Gastroesophageal sphincter (tissue), 3 donors: ENCODE measurements around the gene BORCS5.

Source experiments
- POLR2A ChIP-seq, 2 donors: fragments of 450-650 bp; IDR thresholded peaks; one replicate each; pipeline ENCODE4 v1.6.1; 2017; ENCODE audit warnings: antibody characterized with exemption in 2 of 2, mild to moderate bottlenecking in 2 of 2, moderate library complexity in 1 of 2
- POLR2AphosphoS5 ChIP-seq: sonication (generic); formaldehyde crosslinking; IDR thresholded peaks from one replicate; pipeline ENCODE4 v1.6.1; 2017; ENCODE audit warnings: antibody characterized with exemption
- TF ChIP-seq, protein P1 (sequence below), 4 experiments: fragments of 200-600 bp in 2 of 4; fragments of 450-650 bp in 2 of 4; sonication (generic) in 1 of 4; IDR thresholded peaks; one replicate each; pipeline ENCODE4 v1.5.1; 2017 to 2019; ENCODE audit warnings: antibody characterized with exemption in 4 of 4, mild to moderate bottlenecking in 2 of 4, moderate library complexity in 2 of 4

DNA sequence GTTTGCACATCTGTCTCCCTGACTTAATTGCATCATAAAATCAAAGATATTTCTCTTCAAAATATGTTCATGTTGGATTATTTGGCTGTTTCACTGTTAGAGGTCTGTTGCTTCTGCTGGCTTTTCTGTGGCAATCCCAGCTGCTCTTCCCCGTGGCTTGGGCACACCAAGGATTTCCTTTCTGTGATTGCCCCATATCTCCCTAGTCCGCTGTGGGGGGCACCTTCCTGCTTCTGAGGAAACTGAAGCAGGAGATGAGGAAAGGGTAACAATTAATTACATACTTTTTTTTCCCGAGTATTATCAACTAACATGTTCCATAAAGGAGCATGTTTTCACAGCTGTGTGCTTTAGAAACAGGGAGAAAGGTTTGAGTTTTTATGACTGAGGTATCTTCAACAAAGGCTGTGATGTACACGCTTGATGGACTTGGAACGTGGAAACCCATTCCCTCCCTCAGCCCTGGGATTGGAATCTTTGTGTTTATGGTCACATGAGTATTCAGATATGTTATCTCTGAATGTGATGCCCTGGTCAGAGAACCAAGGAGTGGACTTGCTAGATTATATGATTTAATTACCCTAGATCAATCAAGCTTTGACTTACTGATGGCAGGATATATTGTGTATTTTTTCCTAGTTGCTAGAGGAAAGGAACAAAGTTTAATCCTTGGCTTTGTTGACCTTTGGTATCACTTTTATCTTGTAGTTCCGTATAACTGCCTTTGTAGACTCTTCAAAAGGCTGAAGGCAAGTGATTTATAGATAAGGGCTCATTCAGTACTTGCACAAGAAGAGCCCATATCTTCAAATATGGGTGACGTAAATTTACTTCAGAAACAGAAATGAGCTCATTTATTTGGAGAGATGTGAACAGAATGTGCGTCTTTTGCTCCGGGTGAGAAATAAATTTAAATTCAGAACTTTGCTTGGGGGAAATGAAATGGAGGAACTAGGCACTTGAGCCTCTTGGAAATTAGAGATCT, 46.7 kb downstream of the BORCS5 start:
- TF ChIP-seq POLR2A (IDR thresholded peaks at IDR 0.05): no peak
- TF ChIP-seq, protein P1, sequence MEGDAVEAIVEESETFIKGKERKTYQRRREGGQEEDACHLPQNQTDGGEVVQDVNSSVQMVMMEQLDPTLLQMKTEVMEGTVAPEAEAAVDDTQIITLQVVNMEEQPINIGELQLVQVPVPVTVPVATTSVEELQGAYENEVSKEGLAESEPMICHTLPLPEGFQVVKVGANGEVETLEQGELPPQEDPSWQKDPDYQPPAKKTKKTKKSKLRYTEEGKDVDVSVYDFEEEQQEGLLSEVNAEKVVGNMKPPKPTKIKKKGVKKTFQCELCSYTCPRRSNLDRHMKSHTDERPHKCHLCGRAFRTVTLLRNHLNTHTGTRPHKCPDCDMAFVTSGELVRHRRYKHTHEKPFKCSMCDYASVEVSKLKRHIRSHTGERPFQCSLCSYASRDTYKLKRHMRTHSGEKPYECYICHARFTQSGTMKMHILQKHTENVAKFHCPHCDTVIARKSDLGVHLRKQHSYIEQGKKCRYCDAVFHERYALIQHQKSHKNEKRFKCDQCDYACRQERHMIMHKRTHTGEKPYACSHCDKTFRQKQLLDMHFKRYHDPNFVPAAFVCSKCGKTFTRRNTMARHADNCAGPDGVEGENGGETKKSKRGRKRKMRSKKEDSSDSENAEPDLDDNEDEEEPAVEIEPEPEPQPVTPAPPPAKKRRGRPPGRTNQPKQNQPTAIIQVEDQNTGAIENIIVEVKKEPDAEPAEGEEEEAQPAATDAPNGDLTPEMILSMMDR (IDR thresholded peaks at IDR 0.05): no peak
- no peak for TF ChIP-seq POLR2AphosphoS5
